ENCODE data around the gene INTS15.
A peak's percentile ranks its signal among the peaks of the same experiment; 100 is the strongest.

DNA sequence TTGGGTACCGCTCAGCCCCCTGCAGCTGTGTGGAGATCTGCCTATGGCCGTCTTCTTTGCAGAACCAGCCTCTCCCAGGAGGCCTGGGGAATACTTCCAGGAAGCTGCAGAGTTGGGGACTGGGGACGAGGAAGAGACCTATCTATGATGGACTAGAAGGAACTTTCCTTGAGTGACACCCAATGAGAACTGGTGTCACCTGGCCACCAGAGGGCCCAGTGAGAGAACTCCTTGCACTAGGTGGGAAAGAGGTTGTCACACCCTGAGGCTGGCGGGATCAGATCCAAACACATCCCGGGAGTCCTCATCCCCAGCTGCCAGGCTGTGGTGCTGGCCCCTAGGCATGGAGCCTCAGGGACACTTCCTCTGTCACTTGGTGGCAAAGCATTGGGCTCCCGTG is 33.6 kb upstream of the INTS15 start:
- TF ChIP-seq, protein P1, sequence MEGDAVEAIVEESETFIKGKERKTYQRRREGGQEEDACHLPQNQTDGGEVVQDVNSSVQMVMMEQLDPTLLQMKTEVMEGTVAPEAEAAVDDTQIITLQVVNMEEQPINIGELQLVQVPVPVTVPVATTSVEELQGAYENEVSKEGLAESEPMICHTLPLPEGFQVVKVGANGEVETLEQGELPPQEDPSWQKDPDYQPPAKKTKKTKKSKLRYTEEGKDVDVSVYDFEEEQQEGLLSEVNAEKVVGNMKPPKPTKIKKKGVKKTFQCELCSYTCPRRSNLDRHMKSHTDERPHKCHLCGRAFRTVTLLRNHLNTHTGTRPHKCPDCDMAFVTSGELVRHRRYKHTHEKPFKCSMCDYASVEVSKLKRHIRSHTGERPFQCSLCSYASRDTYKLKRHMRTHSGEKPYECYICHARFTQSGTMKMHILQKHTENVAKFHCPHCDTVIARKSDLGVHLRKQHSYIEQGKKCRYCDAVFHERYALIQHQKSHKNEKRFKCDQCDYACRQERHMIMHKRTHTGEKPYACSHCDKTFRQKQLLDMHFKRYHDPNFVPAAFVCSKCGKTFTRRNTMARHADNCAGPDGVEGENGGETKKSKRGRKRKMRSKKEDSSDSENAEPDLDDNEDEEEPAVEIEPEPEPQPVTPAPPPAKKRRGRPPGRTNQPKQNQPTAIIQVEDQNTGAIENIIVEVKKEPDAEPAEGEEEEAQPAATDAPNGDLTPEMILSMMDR (IDR thresholded peaks at IDR 0.05), result peak in 2 of 6 experiments; percentile 29 to 32
- no peak for TF ChIP-seq POLR2A (IDR thresholded peaks at IDR 0.05)
